ENCODE results near the gene LRWD1.
"Not testable (repeated sequence)": the region's sequence is repeated elsewhere in the genome, so short reads cannot be mapped to it uniquely, and the experiment has no call there.

The LRWD1 gene

GRCh38 chr7:102467581-102468477, 3.0 kb downstream of the LRWD1 start:
- in situ Hi-C loops (cut with HindIII; ENCODE audit: low sequenced_read_pairs): no loop called here

DNA sequence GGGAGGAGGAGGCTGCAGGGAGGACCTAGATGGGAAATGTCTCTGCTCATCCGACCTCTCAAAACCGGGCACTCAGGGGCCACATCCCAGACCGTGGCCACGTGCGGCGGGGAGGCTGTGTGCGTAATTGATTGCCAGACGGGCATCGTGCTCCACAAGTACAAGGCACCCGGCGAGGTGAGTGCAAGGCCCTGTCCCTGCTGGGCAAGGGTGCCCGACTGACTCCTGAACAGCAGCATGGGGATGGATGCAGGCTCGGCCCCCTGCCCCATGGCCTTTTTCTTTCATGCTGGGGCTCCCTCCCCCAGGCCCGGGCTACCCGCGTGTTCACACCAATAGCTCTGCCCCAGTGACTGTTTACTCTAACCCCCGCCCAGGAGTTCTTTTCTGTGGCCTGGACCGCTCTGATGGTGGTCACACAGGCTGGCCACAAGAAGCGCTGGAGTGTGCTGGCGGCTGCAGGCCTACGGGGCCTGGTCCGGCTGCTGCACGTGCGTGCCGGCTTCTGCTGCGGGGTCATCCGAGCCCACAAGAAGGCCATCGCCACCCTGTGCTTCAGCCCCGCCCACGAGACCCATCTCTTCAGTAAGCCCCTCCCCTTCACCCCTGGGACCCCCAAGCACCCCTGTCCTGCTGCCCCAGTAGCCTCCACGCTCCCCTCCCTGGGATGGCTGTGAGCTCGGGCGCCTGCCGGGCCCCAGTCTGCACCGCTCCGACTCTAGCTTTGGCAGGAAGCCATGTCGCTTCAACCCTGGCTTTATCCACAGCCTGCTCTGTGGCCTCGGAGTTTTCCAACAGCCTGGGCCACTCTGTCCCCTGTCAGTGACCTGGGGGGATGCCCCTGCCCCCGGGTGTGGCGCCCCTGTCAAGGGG, 3.9 kb downstream of the LRWD1 start:
- in situ Hi-C loops (cut with HindIII; ENCODE audit: low sequenced_read_pairs): no loop called here

- in situ Hi-C loops (cut with HindIII; ENCODE audit: low sequenced_read_pairs): no loop called here
Observed at GRCh38 chr7:102469351-102469971, 4.7 kb downstream of the LRWD1 start.

GRCh38 chr7:102469972-102470825, 5.4 kb downstream of the LRWD1 start:
- in situ Hi-C loops (cut with HindIII; ENCODE audit: low sequenced_read_pairs): no loop called here

DNA sequence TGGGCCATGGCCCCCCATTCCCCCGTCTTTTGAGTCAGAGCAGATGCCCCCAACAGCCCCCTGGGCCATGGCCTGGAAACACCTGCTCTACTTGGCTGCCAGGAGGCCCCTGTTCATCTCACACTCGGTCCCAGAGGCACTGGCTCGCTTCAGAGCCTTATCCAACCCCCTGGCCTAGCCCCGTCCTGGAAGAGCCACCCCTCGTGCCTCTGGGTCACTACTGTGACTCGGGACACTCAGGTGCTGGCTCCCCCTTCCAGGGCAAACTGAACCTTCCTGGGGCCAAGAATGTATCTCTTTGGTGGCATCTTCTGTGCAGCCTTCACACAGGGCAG, 7.0 kb downstream of the LRWD1 start:
- in situ Hi-C loops (cut with HindIII; ENCODE audit: low sequenced_read_pairs): no loop called here

DNA sequence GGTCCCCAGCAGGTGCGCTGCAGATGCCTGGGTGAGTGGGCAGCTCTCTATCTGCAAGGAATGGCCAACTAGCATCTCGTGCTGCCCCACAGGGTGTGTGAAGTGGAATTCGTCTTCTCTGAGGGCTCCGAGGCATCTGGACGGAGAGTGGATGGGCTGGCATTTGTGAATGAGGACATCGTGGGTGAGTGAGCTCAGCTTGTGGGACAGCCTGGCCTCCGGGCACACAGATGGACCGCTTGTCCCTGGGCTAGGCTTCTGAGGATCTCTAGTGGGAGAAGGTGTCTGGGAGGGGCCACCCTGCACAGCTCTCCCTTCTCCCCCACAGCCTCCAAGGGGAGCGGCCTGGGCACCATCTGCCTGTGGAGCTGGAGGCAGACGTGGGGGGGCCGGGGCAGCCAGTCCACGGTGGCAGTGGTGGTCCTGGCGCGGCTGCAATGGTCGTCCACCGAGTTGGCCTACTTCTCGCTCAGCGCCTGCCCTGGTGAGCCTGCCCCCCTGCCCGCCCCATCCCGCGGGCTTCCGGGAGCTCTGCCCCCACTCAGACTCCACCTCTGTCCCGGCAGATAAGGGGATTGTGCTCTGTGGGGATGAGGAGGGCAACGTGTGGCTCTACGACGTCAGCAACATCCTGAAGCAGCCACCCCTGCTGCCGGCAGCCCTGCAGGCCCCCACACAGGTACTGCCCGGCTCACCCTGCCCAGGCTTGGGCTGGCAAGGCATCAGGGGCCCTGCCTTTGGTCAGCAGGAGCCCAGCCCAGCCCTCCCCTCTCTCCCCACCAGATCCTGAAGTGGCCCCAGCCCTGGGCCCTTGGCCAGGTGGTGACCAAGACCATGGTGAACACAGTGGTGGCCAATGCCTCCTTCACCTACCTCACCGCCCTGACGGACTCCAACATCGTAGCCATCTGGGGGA, 7.6 kb downstream of the LRWD1 start:
- in situ Hi-C loops (cut with HindIII; ENCODE audit: low sequenced_read_pairs): no loop called here

- in situ Hi-C loops (cut with HindIII; ENCODE audit: low sequenced_read_pairs): no loop called here
Observed at GRCh38 chr7:102473271-102473991, 8.6 kb downstream of the LRWD1 start.

DNA sequence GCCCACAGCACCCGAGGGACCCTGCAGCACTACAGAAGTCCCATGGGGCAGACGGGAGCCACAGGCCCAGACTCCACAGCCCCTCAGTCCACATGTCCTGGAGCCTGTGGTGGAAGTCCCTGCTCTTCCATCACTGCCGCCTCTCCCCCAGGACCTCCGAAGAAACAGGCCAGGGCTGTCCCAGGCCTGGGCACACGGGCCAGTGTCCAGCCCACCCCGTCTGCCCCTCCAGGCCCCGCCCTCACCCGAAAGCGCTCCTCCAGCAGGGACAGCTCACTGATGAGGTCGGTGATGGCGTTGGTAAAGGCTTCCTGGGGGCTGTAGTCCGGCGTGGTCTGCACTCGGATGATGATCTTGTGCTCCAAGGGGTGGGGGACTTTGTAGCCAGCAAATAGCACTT, 9.3 kb downstream of the LRWD1 start:
- in situ Hi-C loops (cut with HindIII; ENCODE audit: low sequenced_read_pairs): not testable (repeated sequence)

DNA sequence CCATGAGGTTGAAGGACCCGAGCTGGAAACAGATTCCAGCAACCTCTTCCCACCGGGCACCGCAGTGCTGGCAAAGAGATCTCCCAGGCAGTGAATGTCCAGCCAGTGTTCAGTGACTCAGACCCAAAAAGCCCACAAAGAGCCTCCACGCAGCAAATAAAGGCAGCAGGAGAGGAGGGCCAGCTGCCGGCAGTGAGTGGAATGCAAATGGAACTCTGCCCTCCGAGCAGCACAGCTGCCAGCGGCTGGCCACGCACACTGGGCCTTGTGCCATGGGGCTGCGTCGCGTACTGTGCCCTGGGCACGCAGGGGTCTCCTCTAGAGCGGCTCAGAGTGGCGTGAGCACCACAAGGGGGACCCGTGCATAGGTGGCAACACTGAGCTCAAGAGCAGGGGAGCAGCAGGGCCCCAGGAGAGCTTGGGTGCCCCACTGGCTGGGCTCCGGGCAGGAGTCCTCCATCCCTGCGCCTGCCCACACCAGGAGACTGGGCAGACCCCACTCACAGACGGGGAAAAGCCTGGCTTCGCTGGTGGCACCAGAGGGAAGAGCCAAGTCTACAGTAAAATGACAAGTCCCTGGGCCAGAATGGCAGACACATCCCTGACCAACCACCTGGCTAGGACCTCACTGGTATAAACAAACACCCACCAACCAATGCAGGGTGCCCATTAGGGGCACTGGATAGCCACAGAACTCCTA, 10.1 kb downstream of the LRWD1 start:
- in situ Hi-C loops (cut with HindIII; ENCODE audit: low sequenced_read_pairs): not testable (repeated sequence)

DNA sequence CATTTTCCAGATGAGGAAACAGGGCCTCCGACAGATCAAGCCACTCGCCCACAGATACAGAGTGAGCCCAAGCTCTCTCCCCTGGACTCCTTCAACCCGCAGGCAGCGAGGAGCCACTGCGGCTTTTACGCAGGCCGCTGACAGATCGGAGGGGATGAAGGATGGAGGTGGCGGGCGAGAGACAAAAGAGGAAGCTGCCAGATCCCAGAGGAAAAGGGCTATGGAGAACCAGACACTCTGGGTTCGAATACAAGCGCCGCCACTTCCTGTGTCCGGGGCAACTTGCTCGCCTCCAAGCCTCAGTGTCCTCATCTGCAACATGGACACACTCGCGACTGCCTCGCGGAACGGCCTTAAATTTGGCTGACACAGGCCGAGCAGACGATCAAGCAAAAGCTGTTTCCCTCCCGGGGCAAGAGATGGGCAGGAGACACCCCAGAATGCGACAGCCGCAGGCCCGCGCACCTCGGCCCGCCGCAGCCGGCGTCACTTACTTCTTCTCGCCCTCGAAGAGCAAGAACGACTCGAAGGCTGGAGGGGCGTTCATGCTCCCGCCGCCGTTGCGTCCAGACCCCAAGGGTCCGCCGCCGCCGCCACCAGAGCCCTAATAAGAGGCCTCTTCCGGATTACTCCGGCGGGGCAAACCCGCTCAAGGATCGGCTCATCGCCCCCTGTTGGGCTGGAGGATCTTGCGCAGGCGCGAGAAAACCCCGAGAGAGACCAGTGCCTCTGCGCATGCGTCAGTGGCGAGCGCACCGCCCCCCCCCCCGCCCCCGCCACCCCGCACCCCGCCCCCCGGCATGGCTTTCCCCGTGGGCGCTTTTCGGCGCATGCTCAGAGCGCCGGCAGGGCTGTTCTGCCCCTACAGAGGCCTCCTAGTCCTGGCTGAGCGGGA, 13.8 kb downstream of the LRWD1 start, which contains the start of gene POLR2J:
TSS of gene POLR2J (minus strand) at position 609 of the 895 bp plus-strand sequence. CDS start at position 547, 62 bp downstream.
- in situ Hi-C loops (cut with HindIII; ENCODE audit: low sequenced_read_pairs): not testable (repeated sequence)

DNA sequence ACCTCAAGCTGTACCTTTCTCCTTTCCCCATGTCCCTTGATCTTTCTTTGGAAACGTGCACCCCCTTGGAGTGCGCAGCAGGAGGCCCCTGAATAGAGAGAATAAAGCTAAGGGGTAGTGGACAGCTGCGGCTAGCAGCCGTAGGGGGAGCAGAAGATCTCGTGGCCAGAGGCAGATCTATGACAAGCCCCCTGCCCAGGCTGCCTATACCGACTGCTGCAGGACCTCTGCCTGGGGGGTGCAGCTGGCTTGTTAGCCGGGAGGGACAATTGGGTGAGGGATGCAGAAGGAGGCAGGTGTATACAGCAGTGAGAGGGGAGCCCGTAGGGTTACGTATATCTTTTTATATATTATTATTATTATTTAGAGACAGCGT, 14.4 kb downstream of the LRWD1 start:
- in situ Hi-C loops (cut with HindIII; ENCODE audit: low sequenced_read_pairs): not testable (repeated sequence)

- in situ Hi-C loops (cut with HindIII; ENCODE audit: low sequenced_read_pairs): not testable (repeated sequence)
Observed at GRCh38 chr7:102479982-102480637, 15.3 kb downstream of the LRWD1 start.

- in situ Hi-C loops (cut with HindIII; ENCODE audit: low sequenced_read_pairs): not testable (repeated sequence)
Observed at GRCh38 chr7:102481962-102482361, 17.2 kb downstream of the LRWD1 start.

DNA sequence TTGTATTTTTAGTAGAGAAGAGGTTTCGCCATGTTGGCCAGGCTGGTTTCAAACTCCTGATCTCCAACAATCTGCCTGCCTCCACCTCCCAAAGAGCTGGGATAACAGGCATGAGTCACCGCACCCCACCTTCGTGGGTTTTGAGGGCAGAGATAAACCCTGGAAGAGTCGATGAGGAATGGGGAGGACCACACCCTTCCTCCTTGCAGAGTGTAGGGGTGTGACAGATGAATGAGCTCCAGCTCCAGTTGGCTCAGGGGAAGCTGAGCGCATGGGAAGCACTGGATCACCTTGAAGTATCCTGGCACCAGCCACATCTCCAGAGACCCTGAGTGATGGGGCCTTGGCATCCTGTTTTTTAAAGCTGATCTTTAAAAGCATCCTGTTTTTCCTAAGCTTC, 19.5 kb downstream of the LRWD1 start:
- in situ Hi-C loops (cut with HindIII; ENCODE audit: low sequenced_read_pairs): not testable (repeated sequence)

DNA sequence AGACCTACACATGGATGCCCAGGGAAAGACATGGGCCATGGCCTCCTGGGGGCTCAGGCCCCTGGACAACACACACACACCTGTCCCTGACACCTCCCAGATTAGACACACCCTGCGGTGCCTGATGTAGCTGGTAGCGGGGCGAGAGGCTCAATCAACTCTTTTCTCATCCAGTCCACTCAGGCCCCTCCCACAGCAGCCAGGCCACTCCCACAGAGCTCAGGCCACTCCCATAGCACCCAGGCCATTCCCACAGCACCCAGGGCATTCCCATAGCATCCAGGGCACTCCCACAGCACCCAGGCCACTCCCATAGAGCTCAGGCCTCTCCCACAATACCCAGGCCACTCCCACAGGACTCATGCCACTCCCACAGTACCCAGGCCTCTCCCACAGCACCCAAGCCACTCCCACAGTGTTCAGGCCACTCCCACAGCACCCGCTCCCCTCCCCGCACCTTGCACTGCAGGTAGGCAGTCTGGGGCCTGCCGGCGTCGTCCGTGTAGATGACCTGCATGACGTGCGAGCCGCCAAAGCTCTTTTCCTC, 25.8 kb downstream of the LRWD1 start:
- in situ Hi-C loops (cut with HindIII; ENCODE audit: low sequenced_read_pairs): not testable (repeated sequence)

GRCh38 chr7:102493220-102493935, 28.6 kb downstream of the LRWD1 start:
- in situ Hi-C loops (cut with HindIII; ENCODE audit: low sequenced_read_pairs): not testable (repeated sequence)
